Suprapubic skin (tissue), 3 donors: ENCODE results near the gene PPEF1.

Experiments used
- POLR2A ChIP-seq, 2 donors: fragments of 450-650 bp; IDR thresholded peaks; one replicate each; pipeline ENCODE4 v1.6.1; 2017; ENCODE audit warnings: antibody characterized with exemption in 2 of 2, mild to moderate bottlenecking in 2 of 2, moderate library complexity in 2 of 2
- TF ChIP-seq, protein P1 (sequence below), 2 donors: fragments of 200-600 bp in 1 of 2; fragments of 450-650 bp in 1 of 2; sonication (generic) in 1 of 2; IDR thresholded peaks; one replicate each; pipeline ENCODE4 v1.5.1; 2016 to 2019; ENCODE audit warnings: antibody characterized with exemption in 2 of 2, mild to moderate bottlenecking in 1 of 2, moderate library complexity in 1 of 2

DNA sequence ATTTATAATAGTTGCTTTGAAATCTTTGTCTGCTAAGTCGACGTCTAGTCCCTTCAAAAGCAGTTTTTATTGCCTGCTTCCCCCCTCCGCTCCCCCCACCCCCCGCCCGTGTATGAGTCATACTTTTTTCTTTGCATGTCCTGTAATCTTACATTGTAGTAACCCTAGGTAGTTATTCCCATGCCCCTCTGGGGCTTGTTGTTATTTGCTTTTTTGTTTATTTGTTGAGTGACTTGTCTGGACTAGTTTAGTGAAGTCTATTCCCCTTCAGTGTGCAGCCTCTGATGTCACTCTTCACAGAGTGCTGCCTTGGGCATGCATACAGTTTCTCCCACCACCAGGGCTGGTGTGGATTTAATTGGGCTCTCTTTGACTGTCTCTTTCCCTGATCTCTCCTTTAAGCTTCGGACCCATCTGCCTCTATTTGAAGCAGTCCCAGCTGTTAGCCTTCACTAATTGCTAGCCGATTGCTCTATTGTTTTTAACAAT, 86.2 kb downstream of the PPEF1 start:
- TF ChIP-seq, protein P1, sequence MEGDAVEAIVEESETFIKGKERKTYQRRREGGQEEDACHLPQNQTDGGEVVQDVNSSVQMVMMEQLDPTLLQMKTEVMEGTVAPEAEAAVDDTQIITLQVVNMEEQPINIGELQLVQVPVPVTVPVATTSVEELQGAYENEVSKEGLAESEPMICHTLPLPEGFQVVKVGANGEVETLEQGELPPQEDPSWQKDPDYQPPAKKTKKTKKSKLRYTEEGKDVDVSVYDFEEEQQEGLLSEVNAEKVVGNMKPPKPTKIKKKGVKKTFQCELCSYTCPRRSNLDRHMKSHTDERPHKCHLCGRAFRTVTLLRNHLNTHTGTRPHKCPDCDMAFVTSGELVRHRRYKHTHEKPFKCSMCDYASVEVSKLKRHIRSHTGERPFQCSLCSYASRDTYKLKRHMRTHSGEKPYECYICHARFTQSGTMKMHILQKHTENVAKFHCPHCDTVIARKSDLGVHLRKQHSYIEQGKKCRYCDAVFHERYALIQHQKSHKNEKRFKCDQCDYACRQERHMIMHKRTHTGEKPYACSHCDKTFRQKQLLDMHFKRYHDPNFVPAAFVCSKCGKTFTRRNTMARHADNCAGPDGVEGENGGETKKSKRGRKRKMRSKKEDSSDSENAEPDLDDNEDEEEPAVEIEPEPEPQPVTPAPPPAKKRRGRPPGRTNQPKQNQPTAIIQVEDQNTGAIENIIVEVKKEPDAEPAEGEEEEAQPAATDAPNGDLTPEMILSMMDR (IDR thresholded peaks at IDR 0.05), result no peak
- no peak for TF ChIP-seq POLR2A (IDR thresholded peaks at IDR 0.05)
